HG02623 (cell line): Measurements from ENCODE around the gene COL25A1.
"Not testable (repeated sequence)": the region's sequence is repeated elsewhere in the genome, so short reads cannot be mapped to it uniquely, and the experiment has no call there.

ENCODE experiments used
- ATAC-seq: cut with Tn5 transposase; IDR thresholded peaks from one replicate; pipeline ENCODE4 v1.9.1; 2021; ENCODE audit warnings: moderate library complexity; ENCODE audit not compliant: unreplicated experiment

The COL25A1 gene

GRCh38 chr4:108881986-108882385 lies 420.5 kb downstream of the COL25A1 start:
- no peak for ATAC-seq

- ATAC-seq: no peak
These were observed 421.3 kb downstream of the COL25A1 start for GRCh38 chr4:108881190-108881589.

DNA sequence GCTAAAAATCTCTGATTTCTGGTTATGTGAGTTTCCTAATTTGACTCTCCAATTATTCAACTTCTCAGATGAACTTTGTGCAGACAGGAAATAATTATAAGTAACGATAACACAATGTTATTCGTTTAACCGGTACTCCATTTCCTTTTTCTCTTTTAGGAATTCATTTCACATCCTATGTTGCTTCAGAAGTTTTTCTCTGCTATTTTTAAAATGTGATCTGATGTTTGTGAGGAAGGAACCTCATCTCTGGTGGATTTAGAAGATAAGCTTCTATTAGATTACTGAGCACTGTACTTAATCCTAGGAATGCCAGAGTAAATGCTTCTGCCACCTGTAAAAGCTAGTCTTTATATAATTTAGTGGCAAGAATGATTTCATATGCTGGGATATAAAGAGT lies 423.7 kb downstream of the COL25A1 start:
- no peak for ATAC-seq

DNA sequence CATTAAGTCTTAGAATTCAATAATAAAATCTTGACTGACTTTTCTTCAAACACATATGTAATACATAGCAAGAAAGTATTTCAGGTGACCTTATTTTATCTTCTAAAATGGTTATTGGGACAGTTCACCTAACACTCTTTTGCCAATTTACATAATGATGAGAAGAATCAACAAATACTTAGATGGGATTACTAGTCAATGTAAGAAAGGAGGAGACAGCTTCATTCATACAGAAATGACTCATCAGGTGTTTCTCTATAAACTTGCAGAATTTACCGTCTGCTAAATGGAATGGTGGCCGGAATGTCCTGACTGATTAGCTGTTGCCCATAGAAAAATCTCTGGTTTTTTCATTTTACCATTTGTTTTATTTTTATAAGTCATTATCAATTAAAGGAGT lies 424.6 kb downstream of the COL25A1 start:
- ATAC-seq: no peak

DNA sequence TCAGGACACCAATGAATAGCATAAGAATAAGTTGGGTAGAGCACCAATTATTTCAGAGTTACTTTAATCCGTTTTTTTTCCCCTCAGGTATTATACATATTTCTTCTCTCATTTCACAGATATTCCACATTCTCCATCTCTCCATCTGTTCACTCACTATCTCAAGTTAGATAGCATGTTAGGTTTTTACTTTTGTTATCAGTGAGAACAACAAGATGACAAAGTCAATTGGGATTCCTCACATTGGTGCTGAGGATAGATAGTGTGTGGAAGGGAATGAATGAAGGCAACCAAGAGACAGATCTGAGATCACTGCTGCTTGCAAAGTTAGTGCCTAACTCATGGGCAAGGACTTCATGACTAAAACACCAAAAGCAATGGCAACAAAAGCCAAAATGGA lies 427.7 kb downstream of the COL25A1 start:
- ATAC-seq: no peak

GRCh38 chr4:108869970-108870369 lies 432.5 kb downstream of the COL25A1 start:
- ATAC-seq: not testable (repeated sequence)

DNA sequence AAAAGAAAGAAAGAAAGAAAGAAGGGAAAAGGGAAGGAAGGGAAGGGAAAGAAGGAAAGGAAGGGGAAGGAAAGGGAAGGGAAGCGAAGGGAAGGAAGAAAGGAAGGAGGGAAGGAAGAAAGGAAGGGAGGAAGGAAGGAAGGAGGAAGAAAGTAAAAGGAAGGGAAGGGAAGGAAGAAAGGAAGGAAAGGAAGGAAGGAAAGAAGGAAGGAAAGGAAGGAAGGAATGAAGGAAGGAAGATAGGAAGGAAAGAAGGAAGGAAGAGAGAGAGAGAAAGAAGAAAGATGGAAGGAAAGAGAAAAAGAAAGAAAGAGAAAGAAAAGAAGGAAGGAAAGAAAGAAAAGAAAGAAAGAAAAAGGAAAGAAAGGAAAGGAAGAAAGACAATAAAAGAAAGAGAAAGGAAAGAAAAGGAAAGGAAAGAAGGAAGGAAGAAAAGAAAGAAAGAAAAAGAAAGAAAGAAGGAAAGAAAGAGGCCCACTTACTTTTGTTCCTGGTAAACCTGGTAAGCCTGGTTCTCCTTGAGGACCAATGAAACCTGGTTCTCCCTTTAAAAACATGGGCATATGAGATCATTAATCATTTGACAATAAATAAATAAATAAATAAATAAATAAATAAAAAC lies 433.7 kb downstream of the COL25A1 start:
- ATAC-seq: no peak

DNA sequence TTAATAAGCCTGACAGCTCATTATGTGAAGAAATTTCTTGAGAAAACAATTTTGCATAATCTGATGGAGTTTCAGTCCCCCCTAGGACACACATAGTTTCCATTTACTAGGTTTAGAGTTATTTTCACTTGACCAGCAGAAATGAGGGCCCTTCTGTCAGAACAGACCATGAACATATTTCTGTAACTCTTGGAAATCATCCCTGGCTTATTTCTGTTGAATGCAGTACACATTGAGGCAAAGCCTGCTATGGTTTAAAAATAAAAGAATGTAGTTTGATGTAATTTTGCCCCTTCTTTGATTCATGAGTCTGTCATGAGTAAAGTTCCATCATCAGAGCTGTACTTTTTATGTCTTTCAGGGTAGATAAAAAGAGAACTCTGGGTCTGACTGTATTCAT lies 435.0 kb downstream of the COL25A1 start:
- no peak for ATAC-seq

DNA sequence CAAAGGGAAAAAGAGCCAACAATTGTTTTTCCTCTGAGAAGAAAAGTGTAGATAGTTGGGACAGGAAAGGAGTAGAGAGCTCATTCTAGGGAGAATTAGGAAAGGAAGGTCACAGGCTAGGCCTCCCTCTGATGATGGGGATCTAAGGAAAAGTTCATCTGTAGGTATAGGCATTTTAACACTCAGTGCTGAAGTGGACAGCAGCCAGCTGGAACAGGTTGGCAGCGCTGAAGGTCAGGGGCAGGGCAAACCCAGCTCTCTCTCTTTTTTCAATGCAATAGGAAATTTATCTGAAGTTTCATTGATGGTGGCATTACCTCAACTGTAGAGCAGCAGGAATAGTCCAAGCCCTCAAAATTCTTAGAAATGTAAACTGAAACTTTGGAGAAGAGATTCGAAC lies 441.1 kb downstream of the COL25A1 start:
- no peak for ATAC-seq

DNA sequence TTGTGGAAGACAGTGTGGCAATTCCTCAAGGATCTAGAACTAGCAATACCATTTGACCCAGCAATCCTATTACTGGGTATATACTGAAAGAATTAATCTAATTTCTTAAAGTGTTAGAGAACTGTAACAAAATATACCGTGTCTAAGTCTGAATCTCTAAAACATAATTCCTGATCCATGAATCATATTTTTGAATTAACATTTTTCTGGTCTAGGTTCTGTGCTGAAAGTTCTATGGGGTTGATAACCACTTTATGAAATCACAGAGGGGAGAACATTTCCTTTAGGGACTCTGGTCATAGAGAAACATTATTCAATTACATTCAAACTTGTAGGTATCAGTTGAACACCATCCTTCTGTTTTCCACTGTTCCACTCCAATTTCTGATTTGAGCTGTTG lies 447.7 kb downstream of the COL25A1 start:
- no peak for ATAC-seq

GRCh38 chr4:108852691-108853090 lies 449.8 kb downstream of the COL25A1 start:
- ATAC-seq: no peak

- no peak for ATAC-seq
These were observed 451.1 kb downstream of the COL25A1 start for GRCh38 chr4:108851366-108851765.

- peak; percentile 33 for ATAC-seq
These were observed 452.2 kb downstream of the COL25A1 start for GRCh38 chr4:108850219-108850649.

- ATAC-seq: peak; percentile 96
These were observed 452.8 kb downstream of the COL25A1 start for GRCh38 chr4:108849611-108850168.

DNA sequence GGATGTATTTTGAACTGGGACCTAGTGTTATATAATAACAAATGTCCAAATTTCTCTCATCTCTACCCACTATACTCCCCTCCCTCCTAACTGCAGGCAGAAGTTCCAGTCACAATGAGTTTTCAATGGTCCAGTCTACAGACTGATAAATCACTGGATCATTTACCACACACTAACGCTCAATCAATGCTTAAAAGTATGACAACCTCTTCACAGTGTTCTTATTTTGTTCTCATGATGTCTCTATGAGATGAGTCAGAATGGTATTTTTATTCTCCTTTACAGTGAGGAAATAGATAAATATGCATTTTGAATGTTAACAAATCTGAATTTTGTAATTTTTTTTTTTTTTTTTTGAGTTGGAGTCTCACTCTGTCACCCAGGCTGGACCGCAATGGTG lies 455.9 kb downstream of the COL25A1 start:
- ATAC-seq: no peak

DNA sequence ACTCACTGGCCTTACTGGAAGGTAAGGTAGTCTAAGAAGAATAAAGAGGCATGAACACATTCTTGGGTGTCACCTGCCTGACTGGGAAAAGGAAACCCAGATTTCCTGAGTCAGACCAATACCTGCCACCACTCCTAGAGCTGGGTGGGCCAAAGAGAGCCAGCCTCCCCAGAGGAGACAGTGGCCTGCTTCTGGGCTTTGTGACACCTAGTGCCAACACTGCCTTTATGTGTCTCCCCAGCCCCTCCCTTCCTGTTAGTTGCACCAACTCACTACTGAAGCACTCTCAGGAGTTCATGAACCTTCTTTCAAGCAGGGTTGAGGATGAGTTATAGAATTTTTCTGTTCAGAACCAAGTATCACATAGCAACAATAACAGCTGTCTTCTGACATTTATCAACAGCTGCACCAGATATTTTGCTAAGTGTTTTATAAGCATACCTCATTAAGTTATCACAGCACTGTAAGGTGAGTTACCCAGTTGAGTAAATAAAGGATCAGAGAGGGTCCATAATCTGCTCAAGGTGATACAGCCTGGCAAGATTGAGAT lies 462.0 kb downstream of the COL25A1 start:
- no peak for ATAC-seq

GRCh38 chr4:108839333-108839732 lies 463.1 kb downstream of the COL25A1 start:
- no peak for ATAC-seq

DNA sequence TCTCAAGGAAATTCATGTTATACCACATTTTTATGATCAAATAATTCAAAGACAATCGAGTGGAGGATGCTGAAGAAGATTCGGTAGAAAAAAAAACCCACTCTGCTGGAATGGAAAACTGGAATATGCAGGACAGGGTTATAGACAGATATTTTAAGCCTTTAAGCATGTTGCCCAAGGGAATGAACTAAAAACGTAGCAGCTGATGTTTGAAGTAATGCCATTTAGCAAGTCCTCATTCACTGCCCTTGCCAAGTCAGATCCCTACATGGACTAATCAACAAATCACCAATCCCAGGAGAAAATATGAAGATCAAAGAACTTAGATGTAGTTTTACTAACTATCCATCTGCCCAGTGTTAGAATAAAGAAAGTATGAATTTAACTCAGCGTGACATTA lies 464.0 kb downstream of the COL25A1 start:
- ATAC-seq: no peak

GRCh38 chr4:108834835-108835384 lies 467.5 kb downstream of the COL25A1 start:
- ATAC-seq: no peak

DNA sequence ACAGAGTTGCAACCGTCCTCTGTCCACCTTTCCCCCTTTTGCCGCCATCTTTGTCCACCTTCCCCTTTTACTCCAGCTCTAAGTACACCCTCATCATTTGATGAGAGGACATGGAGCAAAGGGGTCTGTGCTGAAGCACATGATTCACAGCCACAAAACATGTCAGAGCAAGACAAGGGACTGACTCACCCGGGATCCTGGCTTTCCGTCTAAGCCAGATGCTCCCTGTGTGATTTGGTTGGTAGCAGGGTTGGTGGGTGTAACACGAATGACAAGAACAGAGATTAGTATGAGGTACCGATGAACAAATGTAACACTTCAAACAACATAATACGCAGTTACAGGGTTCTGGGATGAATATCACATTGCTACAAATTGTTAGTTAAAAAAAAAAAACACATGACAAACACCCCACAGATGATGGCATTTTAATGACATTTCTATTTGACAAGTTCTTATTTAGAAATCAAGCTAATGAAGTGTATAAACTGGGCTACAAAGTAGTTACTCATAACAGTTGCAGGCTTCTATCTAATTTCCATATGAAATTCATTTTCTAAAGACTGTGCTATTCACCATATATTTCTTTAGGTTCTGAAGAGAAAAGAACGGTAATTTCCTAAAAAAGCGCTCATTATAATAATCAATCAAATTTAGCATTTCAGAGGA lies 468.2 kb downstream of the COL25A1 start:
- ATAC-seq: no peak

GRCh38 chr4:108833046-108833445 lies 469.4 kb downstream of the COL25A1 start:
- ATAC-seq: no peak

- ATAC-seq: no peak
These were observed 470.6 kb downstream of the COL25A1 start for GRCh38 chr4:108831886-108832285.
